ENCODE measurements around the gene SIL1. TPM values are rescaled to one million over a fixed set of nuclear protein-coding genes. Genes with fewer than 3 reads are reported as not detected.

SIL1 gene
- total RNA-seq, 1 experiment from 2014 or later = 46.5 TPM

GRCh38 chr5:139022528-139022927 lies 175.6 kb downstream of the SIL1 start:
- Histone ChIP-seq H3K79me2 (ENCODE audit: low read depth) (no peaks in the 10 kb centered on the region), H2AFZ (no peak overlapping the region), H3K9me3 (ENCODE audit: insufficient read depth, low read depth) (no peaks in the 10 kb centered on the region), H3K9me2 (ENCODE audit: insufficient read depth) (no peaks in the 10 kb centered on the region), H3K4me3 (no peak overlapping the region), H4K20me1 (ENCODE audit: insufficient read depth) (no peaks in the 10 kb centered on the region), H3K4me1 (replicated peaks; ENCODE audit: insufficient read depth) (peaks cover 6% of the 10 kb centered on the region; the same call in 1 of the 2 replicates), H3F3A (ENCODE audit: insufficient read depth, low read depth) (no peaks in the 10 kb centered on the region; the same call in 1 of the 2 replicates), H3K36me3 (ENCODE audit: low read depth) (no peaks in the 10 kb centered on the region), H3K27ac (no peak overlapping the region), H3K27me3 (ENCODE audit: insufficient read depth, low read depth) (no peaks in the 10 kb centered on the region), H3K4me2 (no peak overlapping the region)
- DNase-seq = peak; percentile 37 to 70
- intact Hi-C loops (cut with micrococcal nuclease; ENCODE audit: unreplicated experiment) = no loop called here
- TF ChIP-seq EZH2 (IDR thresholded peaks at IDR 0.05; ENCODE audit: low read depth) (no peak), CTCF (conservative IDR thresholded peaks at IDR 0.05) (no peak)
- no TSS peak for BruUV-seq (replicated peaks)
- CTCF ChIA-PET = no interaction called here
- POLR2A ChIA-PET (ENCODE audit: unreplicated experiment) = interaction anchor here (0.6 kb wide), 1 partner anchor 10 kb away, joined by 10 read pairs; no protein-coding TSS in a partner anchor

GRCh38 chr5:139021346-139021745 lies 176.8 kb downstream of the SIL1 start:
- H3K36me3 ChIP-seq (ENCODE audit: low read depth) = no peaks in the 10 kb centered on the region

GRCh38 chr5:139019880-139020279 lies 178.3 kb downstream of the SIL1 start:
- CTCF ChIA-PET = no interaction called here
- Histone ChIP-seq H3K36me3 (ENCODE audit: low read depth) (no peaks in the 10 kb centered on the region), H3K27me3 (ENCODE audit: insufficient read depth, low read depth) (no peaks in the 10 kb centered on the region), H3K79me2 (ENCODE audit: low read depth) (no peaks in the 10 kb centered on the region), H4K20me1 (ENCODE audit: insufficient read depth) (no peaks in the 10 kb centered on the region), H2AFZ (no peak overlapping the region), H3K4me2 (no peak overlapping the region), H3K27ac (no peak overlapping the region), H3K4me3 (no peak overlapping the region), H3K4me1 (replicated peaks; ENCODE audit: insufficient read depth) (peaks cover 14% of the 10 kb centered on the region), H3F3A (ENCODE audit: insufficient read depth, low read depth) (no peaks in the 10 kb centered on the region; the same call in 1 of the 2 replicates), H3K9me2 (ENCODE audit: insufficient read depth) (no peaks in the 10 kb centered on the region), H3K9me3 (ENCODE audit: insufficient read depth, low read depth) (no peaks in the 10 kb centered on the region)
- no peak for DNase-seq
- TF ChIP-seq EZH2 (IDR thresholded peaks at IDR 0.05; ENCODE audit: low read depth) = no peak
- TF ChIP-seq CTCF (conservative IDR thresholded peaks at IDR 0.05) = no peak
- BruUV-seq (replicated peaks) = no TSS peak
- POLR2A ChIA-PET (ENCODE audit: unreplicated experiment) = no interaction called here
- intact Hi-C loops (cut with micrococcal nuclease; ENCODE audit: unreplicated experiment) = no loop called here

More at GRCh38 chr5:139021346-139021745, 176.8 kb downstream of the SIL1 start:
- POLR2A ChIA-PET (ENCODE audit: unreplicated experiment) = no interaction called here
- Histone ChIP-seq H3F3A (ENCODE audit: insufficient read depth, low read depth) (no peaks in the 10 kb centered on the region; the same call in 1 of the 2 replicates), H3K9me2 (ENCODE audit: insufficient read depth) (no peaks in the 10 kb centered on the region), H3K27ac (no peak overlapping the region), H2AFZ (no peak overlapping the region), H3K27me3 (ENCODE audit: insufficient read depth, low read depth) (no peaks in the 10 kb centered on the region), H3K79me2 (ENCODE audit: low read depth) (no peaks in the 10 kb centered on the region), H3K4me2 (no peak overlapping the region), H4K20me1 (ENCODE audit: insufficient read depth) (no peaks in the 10 kb centered on the region), H3K4me3 (no peak overlapping the region), H3K4me1 (replicated peaks; ENCODE audit: insufficient read depth) (peaks cover 6% of the 10 kb centered on the region; the same call in 1 of the 2 replicates), H3K9me3 (ENCODE audit: insufficient read depth, low read depth) (no peaks in the 10 kb centered on the region)
- TF ChIP-seq CTCF (conservative IDR thresholded peaks at IDR 0.05) (no peak), EZH2 (IDR thresholded peaks at IDR 0.05; ENCODE audit: low read depth) (no peak)
- CTCF ChIA-PET = no interaction called here
- intact Hi-C loops (cut with micrococcal nuclease; ENCODE audit: unreplicated experiment) = no loop called here
- DNase-seq = no peak
- no TSS peak for BruUV-seq (replicated peaks)
